Stimulated activated CD8-positive, alpha-beta memory T cell treated with anti-CD3 and anti-CD28 coated beads, Interleukin-7, amount 100 ng/mL, for 48 hours (primary cell): ENCODE measurements around the gene PLD5.

ENCODE experiments used
- DNase-seq, 2 donors: peaks; one replicate each; pipeline ENCODE4 v3.0.0-alpha.2; 2020; ENCODE audit warnings: low read depth in 1 of 2; ENCODE audit errors: extremely low read depth in 1 of 2

PLD5 gene

DNA sequence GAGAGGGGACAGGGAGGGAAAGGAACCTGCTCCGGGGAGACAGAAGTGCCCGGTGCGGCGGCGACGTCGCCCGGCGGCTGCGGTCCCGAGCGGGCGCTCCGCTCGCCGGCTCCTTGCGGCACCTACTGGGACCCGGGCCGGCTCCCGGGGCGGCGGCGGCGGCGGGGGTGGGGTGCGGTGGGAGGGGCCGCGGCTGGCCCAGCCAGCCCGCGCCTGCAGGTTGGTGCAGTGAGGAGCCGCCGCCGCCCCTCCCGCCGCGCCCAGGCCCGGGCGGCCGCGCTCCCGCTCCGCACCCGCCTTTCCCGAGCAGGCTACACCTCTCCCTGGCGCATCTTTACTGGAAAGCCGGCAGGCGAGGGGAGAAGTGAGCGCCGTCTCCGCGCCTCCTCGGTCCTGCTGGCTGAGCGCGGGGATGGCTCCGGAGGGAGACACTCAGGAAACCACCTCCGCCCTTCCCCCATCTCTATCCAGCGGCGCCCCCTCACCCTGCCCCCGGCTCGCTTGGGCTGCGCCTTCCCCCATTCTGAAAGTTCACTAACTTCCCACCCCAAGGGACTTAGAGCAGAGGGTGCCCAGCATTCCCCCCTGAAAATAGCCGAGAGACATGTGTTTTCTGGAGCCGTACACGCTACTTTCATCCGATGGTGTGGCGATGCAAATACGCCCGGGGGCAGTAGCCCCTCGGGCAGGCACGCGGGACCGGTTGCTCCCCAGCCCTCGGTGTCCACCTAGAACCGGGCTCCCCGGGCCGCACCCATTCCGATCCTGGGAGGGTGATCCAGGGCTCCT is at the start of gene PLD5:
TSS of gene PLD5 (minus strand) at position 127 of the 789 bp plus-strand sequence.
- DNase-seq = no peak

DNA sequence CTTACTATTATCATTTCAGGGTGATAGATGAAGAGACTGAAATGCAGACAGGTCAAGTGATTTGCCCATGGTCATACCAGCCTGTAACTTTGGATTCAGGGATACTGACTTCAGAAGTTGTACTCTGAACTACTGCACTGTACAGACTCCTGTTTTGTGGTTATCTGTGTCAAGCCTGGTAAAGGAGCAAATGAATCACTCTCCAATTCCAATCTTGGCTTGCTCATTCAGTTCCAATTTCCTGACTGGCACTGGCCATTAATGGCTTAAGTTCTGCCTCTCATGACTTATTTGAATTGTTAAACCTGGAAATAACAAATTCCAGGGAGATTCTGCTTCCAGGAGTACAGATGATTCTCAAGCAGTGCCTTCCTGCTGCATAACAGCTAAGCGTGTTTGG is 45.4 kb upstream of the PLD5 start:
- DNase-seq = no peak

DNA sequence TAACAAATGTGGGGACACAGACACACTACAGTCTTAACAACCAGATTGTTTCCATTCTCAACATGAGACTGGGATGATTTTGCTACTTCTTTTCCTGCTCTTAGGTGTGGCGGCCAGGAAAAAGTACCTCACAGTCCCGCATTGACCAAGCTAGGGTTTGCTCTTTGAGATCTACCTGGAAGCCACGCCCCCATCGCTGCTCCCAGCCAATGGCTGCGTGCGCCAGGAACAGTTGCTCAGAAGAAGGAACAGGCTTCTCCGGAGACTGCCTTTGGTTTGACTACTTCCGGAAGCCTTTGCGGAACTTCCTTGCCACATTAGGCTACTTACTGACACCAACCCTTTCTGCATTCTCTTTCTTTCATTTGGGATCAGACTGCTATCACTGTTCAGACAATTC is 44.2 kb upstream of the PLD5 start:
- no peak for DNase-seq

DNA sequence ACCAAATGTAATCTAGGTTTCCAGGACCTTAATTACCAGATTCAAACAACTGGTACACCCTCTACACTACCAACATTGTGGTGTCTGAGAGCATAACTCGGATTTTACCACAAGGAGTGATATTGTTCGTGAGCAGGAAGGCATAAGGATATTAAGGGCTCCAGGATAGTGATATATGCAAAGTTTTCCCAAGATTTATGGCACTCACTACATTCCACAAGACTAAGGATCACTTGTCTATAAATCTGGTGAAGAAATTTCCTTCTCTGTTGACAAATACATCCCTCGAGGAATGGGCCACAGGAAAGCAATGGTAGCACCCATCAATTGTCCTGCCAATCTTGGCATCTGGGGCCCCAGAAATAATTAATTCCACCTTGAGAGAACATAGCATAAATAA is 43.1 kb upstream of the PLD5 start:
- no peak for DNase-seq

DNA sequence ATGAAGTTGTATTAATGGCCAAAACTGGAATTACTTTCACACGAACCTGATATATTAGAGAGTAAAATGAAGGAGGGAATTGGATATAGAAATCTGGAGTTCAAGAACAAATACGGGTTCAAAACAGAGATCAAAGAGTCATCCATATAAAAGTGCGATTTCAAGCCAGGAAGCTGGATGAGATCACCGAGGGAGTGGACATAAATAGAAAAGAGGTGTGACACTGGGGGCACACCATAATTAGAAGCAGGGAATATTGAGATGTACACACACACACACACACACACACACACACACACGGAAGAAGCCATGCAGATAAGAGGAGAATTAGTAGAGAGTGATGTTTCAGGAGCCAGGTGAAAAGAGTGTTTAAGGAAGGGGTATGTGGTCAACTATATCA is 32.3 kb upstream of the PLD5 start:
- DNase-seq = no peak

DNA sequence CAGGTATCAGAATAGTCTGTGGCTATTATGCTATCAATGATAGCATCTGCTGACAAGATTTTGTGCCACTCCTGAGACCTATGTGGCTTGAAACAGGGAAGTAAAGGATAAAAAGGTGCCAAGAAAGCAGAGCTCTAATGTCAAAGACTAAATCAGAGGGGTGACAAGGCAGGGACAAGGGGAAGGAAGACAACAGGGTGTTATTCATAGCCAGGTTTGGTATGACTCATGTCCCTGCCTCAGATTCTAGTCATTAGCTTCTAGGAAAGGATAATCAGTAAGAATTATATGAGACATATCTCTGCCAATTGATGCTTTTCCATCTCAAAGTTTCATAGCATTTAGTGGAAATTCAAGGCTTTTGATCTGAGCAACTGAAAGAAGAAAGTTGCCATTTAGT is 31.8 kb upstream of the PLD5 start:
- DNase-seq = no peak

DNA sequence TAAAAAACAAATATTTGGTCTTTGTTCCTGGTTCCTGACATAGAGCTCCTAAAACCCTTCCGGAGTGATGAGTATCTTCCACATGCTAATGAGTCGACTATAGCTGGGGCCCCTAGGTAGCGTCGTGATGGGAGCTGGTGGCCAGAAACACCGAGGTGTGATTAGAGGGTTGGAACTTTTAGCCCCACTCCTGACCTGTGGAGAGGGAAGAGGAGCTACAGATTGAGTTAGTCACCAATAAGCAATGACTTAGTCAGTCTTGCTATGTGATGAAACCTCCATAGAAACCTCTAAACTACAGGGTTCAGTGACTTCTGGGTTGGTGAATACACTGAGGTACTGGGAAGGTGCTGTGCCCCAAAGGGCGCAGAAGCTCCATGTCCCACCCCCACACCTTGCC is 30.1 kb upstream of the PLD5 start:
- no peak for DNase-seq

DNA sequence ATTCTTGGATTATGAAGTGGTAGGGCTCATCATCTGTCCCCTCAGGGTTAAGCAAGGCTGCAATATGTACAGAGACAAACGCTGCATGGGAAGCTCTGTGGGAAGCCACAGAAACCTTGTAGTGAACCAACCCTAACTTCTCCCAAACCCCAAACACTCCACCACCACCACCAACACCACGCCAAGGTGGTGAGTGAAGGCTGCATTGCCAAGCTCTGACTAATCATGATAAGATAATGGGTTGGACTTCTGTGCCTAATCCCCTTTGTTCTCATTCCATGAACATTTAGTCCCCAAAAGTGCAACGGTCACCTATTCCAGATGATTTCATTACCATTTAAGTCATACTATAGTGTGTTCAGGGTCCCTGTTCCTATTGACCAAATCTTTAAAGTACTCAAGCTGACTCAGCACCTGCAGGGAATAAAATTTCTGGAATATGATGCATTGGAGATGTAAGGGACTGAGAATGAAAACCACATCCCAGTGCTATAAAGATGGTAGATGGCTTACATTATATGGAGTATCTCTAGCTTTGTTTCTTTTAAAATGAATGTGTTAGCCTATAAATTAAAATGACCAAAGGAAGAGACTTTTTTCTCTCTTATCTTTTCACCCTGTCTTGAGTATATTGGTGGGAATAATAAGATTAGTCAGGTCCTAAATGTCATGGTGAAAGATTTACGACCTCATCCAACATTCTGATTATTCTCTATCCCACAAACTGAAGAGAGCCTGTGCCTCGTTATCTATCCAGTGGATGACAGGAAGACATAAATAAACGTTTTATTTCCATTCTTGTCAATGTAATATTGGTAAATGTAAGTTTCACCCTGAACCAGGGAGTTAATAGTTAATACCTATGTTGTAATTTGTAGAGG is 22.6 kb upstream of the PLD5 start:
- DNase-seq = no peak

DNA sequence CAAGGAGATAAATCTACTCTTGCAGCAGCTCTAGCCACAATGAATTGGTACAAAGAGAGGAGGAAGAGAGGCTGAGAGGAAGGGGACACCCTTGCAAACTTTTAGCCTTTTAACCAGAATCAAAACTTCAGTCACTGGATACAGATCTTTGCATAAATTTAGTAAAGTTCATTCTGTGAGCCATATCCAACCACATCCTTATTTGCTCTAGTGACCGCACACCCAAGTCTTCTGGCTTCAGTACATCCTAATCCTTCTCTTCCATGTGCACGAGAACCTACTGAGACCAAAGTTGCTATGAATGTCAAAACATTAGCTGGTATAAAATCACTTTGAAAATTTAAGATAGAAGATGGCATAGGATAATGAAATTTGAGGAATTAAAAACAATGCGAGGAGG is 21.9 kb upstream of the PLD5 start:
- DNase-seq = no peak

DNA sequence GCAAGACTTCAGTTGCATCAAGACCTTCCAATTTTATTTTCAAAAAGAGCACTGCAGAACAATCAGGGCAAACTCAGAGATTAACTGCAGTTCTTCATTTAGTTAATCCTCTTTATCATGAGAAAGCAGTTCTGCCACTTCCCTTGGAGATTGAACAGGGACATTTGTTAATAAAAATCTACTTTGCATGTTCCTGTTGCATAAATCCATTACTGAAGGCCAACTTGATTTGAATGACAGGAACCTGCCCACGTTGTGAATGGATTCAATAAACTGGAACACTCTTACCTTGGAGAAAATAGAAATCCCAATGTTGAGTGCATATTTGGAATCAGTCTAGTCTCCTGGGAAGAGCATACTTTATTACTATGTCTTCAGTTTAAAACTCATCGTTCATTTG is 19.6 kb upstream of the PLD5 start:
- no peak for DNase-seq

DNA sequence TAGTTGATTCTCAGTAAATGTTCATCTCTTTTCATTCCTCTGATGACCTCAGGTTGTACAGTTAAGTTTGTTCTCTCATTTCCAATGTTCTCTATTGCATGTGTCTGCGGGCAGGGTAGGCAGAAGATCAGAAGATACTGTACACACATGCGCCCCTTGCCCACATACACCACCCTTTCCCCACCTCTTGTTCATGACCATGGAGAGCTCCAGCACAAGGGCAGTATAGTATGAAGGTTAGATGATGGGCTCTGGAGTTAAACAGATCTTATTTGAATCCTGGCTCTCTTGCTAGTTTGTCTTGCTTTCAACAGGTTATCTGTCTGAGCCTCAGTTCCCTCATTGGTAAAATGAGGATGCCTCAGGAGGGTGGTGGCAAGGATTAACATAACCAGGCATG is 17.8 kb upstream of the PLD5 start:
- DNase-seq = no peak

DNA sequence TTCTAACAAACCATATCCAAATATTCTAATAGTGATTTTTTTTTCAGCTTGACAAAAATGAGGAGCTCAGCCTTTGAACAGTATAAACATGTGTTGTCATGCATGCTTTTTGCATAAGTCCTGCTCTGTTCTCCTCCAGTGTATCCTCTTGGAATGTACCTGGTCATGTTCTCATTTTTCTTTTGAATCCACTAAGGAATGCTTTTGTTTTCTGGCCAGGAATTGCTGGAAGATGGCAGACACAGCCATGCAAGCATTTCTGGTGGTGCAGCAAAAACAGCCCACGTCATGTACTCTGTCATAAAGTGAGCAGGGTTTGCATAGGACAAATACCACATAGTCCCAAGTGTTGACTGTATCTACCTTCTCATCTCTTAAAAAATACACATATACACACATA is 11.5 kb upstream of the PLD5 start:
- DNase-seq = no peak

DNA sequence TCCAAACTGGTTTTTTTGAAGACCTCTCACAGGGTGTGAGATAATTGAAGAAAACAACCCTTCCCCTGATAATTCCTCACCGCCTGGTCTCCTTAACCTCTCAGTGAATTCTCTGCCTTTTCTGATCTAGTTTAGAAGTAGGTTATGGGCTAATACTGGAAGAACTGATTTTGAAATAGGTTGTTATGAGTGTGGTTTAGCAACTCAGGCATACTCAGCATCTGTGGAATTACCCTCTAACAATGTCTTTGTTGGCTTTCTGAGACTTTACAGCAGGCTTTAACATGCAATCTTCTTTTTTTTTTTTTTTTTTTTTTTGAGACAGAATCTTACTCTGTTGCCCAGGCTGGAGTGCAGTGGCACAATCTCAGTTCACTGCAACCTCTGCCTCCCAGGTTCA is 10.3 kb upstream of the PLD5 start:
- no peak for DNase-seq

DNA sequence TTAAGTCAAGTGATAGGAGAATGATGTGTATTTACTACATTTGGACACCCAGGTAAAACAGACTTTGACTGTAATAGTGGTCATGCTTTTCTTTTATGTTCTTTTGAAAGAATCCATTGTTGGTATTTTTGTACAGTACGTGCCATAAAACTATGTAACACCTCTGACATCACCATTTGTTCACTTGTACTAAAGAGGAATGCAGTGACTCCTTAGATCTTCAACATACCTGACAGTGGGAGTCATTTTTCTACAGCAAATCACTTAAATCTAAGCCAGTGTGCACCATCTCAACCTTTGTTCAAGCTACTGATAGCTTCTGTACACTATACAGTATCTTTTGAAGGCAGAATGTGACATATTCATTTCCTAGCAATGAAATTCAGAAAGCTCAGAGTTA is 6.3 kb upstream of the PLD5 start:
- DNase-seq = no peak

DNA sequence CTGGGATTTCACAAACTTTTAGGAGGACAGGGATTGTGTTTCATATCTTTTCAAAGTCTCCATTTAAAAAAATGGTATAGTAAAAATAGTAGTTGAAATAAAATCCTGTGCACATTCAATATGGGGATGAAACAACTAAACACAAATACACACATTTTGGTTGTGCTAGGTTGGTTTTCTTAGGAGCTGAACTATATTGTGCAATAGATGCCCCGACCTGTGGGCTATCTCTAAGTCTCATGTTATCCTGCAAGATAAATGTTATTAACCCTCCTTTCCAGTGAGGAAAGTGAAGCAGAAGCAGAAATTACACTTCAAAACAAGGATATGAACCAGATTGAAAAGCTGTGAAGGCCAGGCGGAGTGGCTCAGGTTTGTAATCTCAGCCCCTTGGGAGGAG is 1.3 kb upstream of the PLD5 start:
- DNase-seq = no peak

DNA sequence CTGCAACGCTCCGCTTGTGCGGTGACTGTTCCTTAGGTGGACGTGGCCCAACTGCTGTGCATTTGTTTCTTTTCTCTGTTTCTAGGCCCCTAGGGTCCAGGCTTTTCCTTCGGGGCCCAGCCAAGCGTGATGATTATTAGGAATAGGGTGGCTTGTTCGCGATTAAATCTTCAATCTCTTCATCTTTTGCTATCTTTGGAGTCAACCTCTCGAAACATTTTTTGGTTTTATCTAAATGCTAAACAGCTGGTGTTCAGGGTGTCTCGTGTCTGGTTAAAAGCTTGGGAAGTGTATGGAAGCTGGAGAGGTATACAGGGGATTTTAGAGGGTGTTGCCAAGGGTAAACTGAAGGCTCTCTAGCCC is 844 bp upstream of the PLD5 start:
- DNase-seq = no peak

DNA sequence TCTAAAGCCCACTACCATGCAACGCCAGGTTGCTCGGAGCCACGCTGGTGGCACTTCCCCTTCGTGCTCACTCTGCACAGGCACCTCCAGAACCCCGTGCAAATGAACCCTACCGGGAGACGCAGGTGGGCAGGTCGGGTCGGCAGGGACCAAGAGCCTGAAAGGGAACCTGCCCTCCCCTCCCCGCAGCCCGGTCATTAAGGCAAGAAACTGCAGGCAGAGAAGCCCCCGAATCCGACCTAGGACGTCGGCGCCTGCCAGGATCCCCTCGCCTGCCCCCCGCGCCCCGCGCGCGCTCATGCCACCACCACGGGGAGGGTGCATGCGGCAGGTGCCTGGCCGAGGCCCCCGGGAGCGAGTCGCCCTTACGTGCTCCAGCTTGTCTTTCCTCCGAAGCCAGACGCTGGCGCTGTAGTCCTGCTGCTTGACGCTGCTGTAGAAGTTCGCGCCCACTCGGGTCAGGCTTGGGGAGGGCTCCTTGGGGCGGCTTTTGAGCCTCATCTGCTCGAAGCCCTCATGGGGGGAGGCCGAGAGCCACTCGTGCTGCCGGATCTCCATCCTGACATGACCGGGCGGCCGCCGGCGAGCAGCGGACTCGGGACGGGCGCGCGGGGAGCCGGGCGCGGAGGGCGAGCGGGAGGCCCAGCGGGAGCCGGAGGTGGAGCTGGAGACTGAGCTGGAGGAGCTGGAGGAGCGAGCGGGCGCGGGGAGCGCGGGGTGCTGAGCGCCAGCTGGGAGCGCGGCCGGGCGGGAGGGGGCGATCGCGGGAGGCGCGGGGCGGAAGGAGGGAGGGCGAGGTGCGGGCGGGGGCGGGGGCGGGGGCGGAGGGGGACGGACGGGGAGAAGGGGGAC is 552 bp downstream of the PLD5 start:
- no peak for DNase-seq

DNA sequence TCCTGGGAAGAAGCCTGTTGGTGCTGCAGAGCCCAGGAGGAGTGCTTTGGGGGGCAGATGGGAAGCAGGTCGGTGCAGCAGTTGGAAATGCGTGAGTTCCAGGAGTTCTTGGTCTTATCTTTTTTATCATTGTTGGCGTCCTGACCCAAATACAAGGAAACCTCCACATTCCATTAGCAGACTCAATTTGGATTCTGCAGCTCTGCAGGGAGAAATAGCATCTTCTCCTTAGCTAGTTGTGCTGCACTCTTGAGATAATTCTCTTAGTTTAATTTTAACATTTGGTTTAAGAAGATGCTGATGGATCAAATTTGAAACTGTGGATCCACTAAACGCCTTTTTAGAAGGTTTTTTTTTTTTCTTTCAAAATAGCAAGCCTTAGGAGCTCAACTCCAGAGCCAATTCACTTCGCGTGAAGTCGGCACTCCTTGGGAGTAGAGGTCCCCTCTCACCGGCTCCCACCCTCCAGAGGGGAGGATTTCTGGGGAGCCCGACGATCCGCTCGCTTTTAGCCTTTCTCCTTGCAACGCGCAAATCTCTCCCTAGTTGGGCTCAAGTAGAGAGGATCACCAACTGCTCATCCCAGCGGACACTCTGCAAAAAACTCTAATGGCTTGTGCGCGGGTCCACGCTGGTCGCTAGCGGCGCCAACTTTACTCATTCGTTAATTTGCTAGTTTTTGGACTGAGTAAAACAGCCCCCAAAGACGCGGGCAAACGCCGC is 1.3 kb downstream of the PLD5 start:
- no peak for DNase-seq

DNA sequence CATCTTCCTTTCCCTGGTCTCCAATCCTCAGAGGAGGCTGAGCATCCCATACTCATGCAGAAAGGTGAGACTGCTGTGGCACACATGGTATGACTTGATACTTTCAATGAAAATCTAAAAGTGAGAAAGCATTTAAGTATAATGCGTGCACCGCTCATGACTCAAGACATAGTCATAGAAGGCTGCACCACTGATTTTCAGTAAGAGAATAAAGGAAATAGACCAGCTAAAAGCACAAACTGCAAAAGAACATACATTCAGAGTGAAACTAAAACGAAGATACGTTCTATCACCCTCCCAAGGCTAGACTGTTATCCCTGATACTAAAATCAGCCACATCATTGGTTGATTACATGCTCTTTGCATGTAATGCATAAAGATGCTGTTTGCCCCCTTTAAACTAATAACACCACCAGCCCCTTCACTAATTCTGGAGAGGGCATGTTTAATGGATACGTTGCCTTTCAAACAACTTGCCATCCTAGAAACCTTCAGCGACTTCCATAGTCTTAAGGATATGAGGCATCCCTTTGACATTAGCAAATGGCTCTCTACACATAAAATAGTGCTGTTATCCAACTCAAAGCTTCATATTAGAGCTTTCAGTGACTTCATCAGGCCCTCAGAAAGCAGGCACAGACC is 2.1 kb downstream of the PLD5 start:
- peak in 1 of 2 donors; percentile 8 for DNase-seq

DNA sequence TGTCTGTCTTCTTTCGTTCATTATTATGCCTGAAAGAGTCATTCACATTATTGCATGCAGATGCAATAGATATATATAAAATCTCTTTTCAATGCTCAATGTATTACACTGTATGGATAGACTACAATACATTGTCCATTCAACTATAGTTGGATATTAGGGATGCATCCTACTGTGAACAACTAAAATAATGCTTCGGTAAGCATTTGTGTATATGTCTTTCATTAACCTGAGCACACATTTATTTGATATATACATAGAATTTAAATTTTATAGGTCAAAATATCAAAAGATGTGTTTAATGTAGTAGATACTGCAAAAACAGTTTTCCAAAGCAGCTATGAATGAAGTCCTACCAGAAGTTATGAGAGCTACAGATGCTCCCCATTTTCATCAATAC is 8.9 kb downstream of the PLD5 start:
- DNase-seq = no peak
